GM21528 (cell line): ENCODE data around the gene GCK.

Source experiments
- ATAC-seq: cut with Tn5 transposase; IDR thresholded peaks from one replicate; pipeline ENCODE4 v1.9.1; 2021; ENCODE audit warnings: mild to moderate bottlenecking, moderate library complexity; ENCODE audit not compliant: unreplicated experiment, low FRiP score

Gene GCK

GRCh38 chr7:44108768-44109750 is 80.2 kb downstream of the GCK start:
- no peak for ATAC-seq

- no peak for ATAC-seq
These were observed 81.1 kb downstream of the GCK start for GRCh38 chr7:44107961-44108767.

- no peak for ATAC-seq
These were observed 81.9 kb downstream of the GCK start for GRCh38 chr7:44107116-44107960.

- no peak for ATAC-seq
These were observed 82.8 kb downstream of the GCK start for GRCh38 chr7:44106311-44107065.

- no peak for ATAC-seq
These were observed 83.4 kb downstream of the GCK start for GRCh38 chr7:44105832-44106231.

- ATAC-seq, result no peak
These were observed 84.1 kb downstream of the GCK start for GRCh38 chr7:44104860-44105771.

GRCh38 chr7:44103923-44104859 is 85.0 kb downstream of the GCK start, which contains the start of gene AEBP1:
TSS of gene AEBP1 (plus strand) at chr7:44104345. CDS start at chr7:44104666, 321 bp downstream.
- no peak for ATAC-seq

GRCh38 chr7:44103566-44103922 is 85.7 kb downstream of the GCK start:
- ATAC-seq, result no peak

GRCh38 chr7:44102846-44103565 is 86.2 kb downstream of the GCK start:
- no peak for ATAC-seq

- no peak for ATAC-seq
These were observed 87.0 kb downstream of the GCK start for GRCh38 chr7:44101966-44102845.

- ATAC-seq, result no peak
These were observed 87.8 kb downstream of the GCK start for GRCh38 chr7:44101303-44101965.

- ATAC-seq, result no peak
These were observed 88.6 kb downstream of the GCK start for GRCh38 chr7:44100458-44101302.

GRCh38 chr7:44099669-44100068 is 89.6 kb downstream of the GCK start:
- ATAC-seq, result no peak
